H1 (cell line): ENCODE results near the gene GALNT9. TPM values are rescaled to one million over a fixed set of nuclear protein-coding genes. Genes with fewer than 3 reads are reported as not detected.

Source experiments
- CTCF ChIA-PET: fragments of 300-600 bp; sonication (Branson Sonifier 250); formaldehyde crosslinking; loops from one replicate; lab custom pipeline; 2021; ENCODE audit not compliant: partially characterized antibody; lab: Charles Lee
- POLR2A ChIA-PET: fragments of 300-600 bp; sonication (Branson Sonifier 250); formaldehyde crosslinking; loops from one replicate; lab custom pipeline; 2021; ENCODE audit warnings: inconsistent platforms; ENCODE audit not compliant: partially characterized antibody; lab: Charles Lee
- DNase-seq, 2 experiments: peaks; one replicate each; pipeline versions ENCODE4 v3.0.0 to v3.0.0-alpha.2; 2010 to 2022; ENCODE audit warnings: low spot score in 2 of 2, low read depth in 1 of 2, mixed read lengths in 1 of 2
- FAIRE-seq: peaks from 2 replicates; lab custom pipeline; 2011; peaks lifted over from hg19 to GRCh38; lab: Jason Lieb, UNC
- H2AFZ ChIP-seq: 2 replicates; pipeline ENCODE4 v1.8.1; 2012; ENCODE audit warnings: low read length, inconsistent platforms
- H2AK5ac ChIP-seq: 2 replicates; pipeline ENCODE4 v1.6.1; 2013; ENCODE audit warnings: low read depth, low read length
- H2BK120ac ChIP-seq: replicated peaks from 2 replicates; pipeline ENCODE3; 2013; ENCODE audit warnings: low read depth, low read length, inconsistent platforms
- H2BK12ac ChIP-seq: 2 replicates; pipeline ENCODE4 v1.6.1; 2013; ENCODE audit warnings: low read depth, low read length
- H2BK15ac ChIP-seq: 2 replicates; pipeline ENCODE4 v1.6.1; 2013; ENCODE audit warnings: low read length
- H2BK20ac ChIP-seq: 2 replicates; pipeline ENCODE4 v1.6.1; 2013; ENCODE audit warnings: low read length
- H2BK5ac ChIP-seq: 2 replicates; pipeline ENCODE4 v1.6.1; 2013; ENCODE audit warnings: low read depth, low read length
- H3K14ac ChIP-seq: 2 replicates; pipeline ENCODE4 v1.6.1; 2013; ENCODE audit warnings: inconsistent platforms; ENCODE audit not compliant: insufficient read length
- H3K18ac ChIP-seq: 2 replicates; pipeline ENCODE4 v1.6.1; 2013; ENCODE audit warnings: low read length; ENCODE audit errors: extremely low read depth
- H3K23ac ChIP-seq: 2 replicates; pipeline ENCODE4 v1.6.1; 2013; ENCODE audit warnings: inconsistent platforms; ENCODE audit not compliant: insufficient read length
- H3K23me2 ChIP-seq: 2 replicates; pipeline ENCODE4 v1.6.1; 2013; ENCODE audit warnings: low read depth, low read length
- H3K27ac ChIP-seq: 2 replicates; pipeline ENCODE4 v1.6.1; 2011; ENCODE audit warnings: low read depth, low read length, inconsistent platforms
- H3K27me3 ChIP-seq, 4 experiments: replicated peaks in 1 of 4; 1 replicate in 1 of 4; 2 replicates in 3 of 4; pipeline versions ENCODE4 v1.6.1 to v1.8.1; 2011 to 2013; ENCODE audit warnings: low read length in 3 of 4, mild to moderate bottlenecking in 3 of 4, inconsistent platforms in 2 of 4, mixed read lengths in 2 of 4, moderate library complexity in 1 of 4; ENCODE audit not compliant: control insufficient read depth in 3 of 4, insufficient read depth in 3 of 4; ENCODE audit errors: extremely low read depth in 1 of 4
- H3K36me3 ChIP-seq, 4 experiments: 2 replicates each; pipeline versions ENCODE4 v1.6.1 to v1.8.1; 2011 to 2013; ENCODE audit warnings: mild to moderate bottlenecking in 4 of 4, low read length in 3 of 4, moderate library complexity in 2 of 4, control low read depth in 1 of 4, inconsistent platforms in 1 of 4; ENCODE audit not compliant: insufficient read depth in 4 of 4, control insufficient read depth in 2 of 4
- H3K4ac ChIP-seq: replicated peaks from 2 replicates; pipeline ENCODE3; 2013; ENCODE audit warnings: low read length, low read depth, mixed read lengths, inconsistent platforms; ENCODE audit not compliant: insufficient read length
- H3K4me1 ChIP-seq, 4 experiments: replicated peaks in 1 of 4; 1 replicate in 1 of 4; 2 replicates in 3 of 4; pipeline versions ENCODE4 v1.6.1 to v1.8.1; 2011 to 2013; ENCODE audit warnings: low read length in 3 of 4, inconsistent platforms in 2 of 4, mixed read lengths in 1 of 4; ENCODE audit not compliant: insufficient read depth in 4 of 4, control insufficient read depth in 3 of 4
- H3K4me2 ChIP-seq, 2 experiments: 2 replicates each; pipeline versions ENCODE4 v1.6.1 to v1.8.1; 2011 to 2013; ENCODE audit warnings: low read depth in 2 of 2, low read length in 2 of 2, control low read depth in 1 of 2, inconsistent platforms in 1 of 2, mild to moderate bottlenecking in 1 of 2; ENCODE audit not compliant: insufficient read depth in 1 of 2
- H3K4me3 ChIP-seq, 4 experiments: fragments of 200-600, 300-600 bp in 1 of 4; sonication (generic), shearing (Covaris generic), sonication (Bioruptor Twin) in 1 of 4; 2 replicates each; pipeline versions ENCODE4 v1.5.1 to v1.8.1; 2011 to 2016; ENCODE audit warnings: low read length in 4 of 4, low read depth in 3 of 4, control low read depth in 2 of 4, inconsistent platforms in 2 of 4, mild to moderate bottlenecking in 2 of 4, mixed read lengths in 1 of 4, moderate library complexity in 1 of 4; ENCODE audit not compliant: insufficient read depth in 2 of 4; ENCODE audit errors: extremely low read depth in 1 of 4
- H3K56ac ChIP-seq: replicated peaks from 2 replicates; pipeline ENCODE3; 2013; ENCODE audit warnings: low read depth, mild to moderate bottlenecking, mixed read lengths, low read length, inconsistent platforms; ENCODE audit not compliant: insufficient read length
- H3K79me1 ChIP-seq: 2 replicates; pipeline ENCODE4 v1.6.1; 2013; ENCODE audit warnings: low read depth, low read length, control low read depth
- H3K79me2 ChIP-seq, 2 experiments: 2 replicates each; pipeline versions ENCODE4 v1.6.1 to v1.8.1; 2012 to 2013; ENCODE audit warnings: low read length in 2 of 2, mild to moderate bottlenecking in 2 of 2, inconsistent platforms in 1 of 2; ENCODE audit not compliant: insufficient read depth in 2 of 2, control insufficient read depth in 1 of 2
- H3K9ac ChIP-seq, 4 experiments: replicated peaks in 1 of 4; 1 replicate in 1 of 4; 2 replicates in 3 of 4; pipeline versions ENCODE4 v1.6.1 to v1.8.1; 2011 to 2013; ENCODE audit warnings: low read depth in 3 of 4, low read length in 3 of 4, control low read depth in 2 of 4, mild to moderate bottlenecking in 2 of 4, moderate library complexity in 2 of 4, inconsistent platforms in 1 of 4; ENCODE audit errors: extremely low read depth in 1 of 4
- H3K9me3 ChIP-seq, 2 experiments: 2 replicates each; pipeline versions ENCODE4 v1.6.1 to v1.8.1; 2012 to 2013; ENCODE audit warnings: mild to moderate bottlenecking in 2 of 2, moderate library complexity in 2 of 2, control low read depth in 1 of 2, inconsistent platforms in 1 of 2, low read depth in 1 of 2, low read length in 1 of 2, mixed read lengths in 1 of 2; ENCODE audit not compliant: insufficient read depth in 2 of 2
- H4K20me1 ChIP-seq, 2 experiments: replicated peaks in 1 of 2; 2 replicates each; pipeline versions ENCODE3 to v1.8.1; 2011 to 2013; ENCODE audit warnings: inconsistent platforms in 2 of 2, low read length in 2 of 2, mild to moderate bottlenecking in 1 of 2; ENCODE audit not compliant: insufficient read depth in 2 of 2, control insufficient read depth in 1 of 2
- H4K5ac ChIP-seq: 2 replicates; pipeline ENCODE4 v1.6.1; 2013; ENCODE audit warnings: low read length, low read depth, mixed read lengths, inconsistent platforms; ENCODE audit not compliant: insufficient read length
- H4K8ac ChIP-seq: 2 replicates; pipeline ENCODE4 v1.8.0; 2013; ENCODE audit warnings: mild to moderate bottlenecking, moderate library complexity, low read length, inconsistent platforms; ENCODE audit not compliant: insufficient read depth; ENCODE audit errors: extremely low read depth
- H4K91ac ChIP-seq: replicated peaks from 2 replicates; pipeline ENCODE3; 2013; ENCODE audit warnings: low read length, mixed read lengths, inconsistent platforms; ENCODE audit not compliant: insufficient read length
- HDAC6 ChIP-seq: IDR thresholded peaks from one replicate; pipeline ENCODE4 v1.7.1; 2012; ENCODE audit warnings: low read depth, mild to moderate bottlenecking, inconsistent platforms, low read length, moderate library complexity
- JUN ChIP-seq: IDR thresholded peaks from 2 replicates; pipeline ENCODE4 v1.6.1; 2011; ENCODE audit warnings: low read depth, mild to moderate bottlenecking, improper control_type of control experiment, low read length
- ZNF274 ChIP-seq: IDR thresholded peaks from 2 replicates; pipeline ENCODE4 v1.7.0; 2012; ENCODE audit warnings: low read length, borderline replicate concordance; ENCODE audit errors: extremely low read depth
- WGBS, 2 experiments: shearing (Covaris generic) in 1 of 2; methylation state at CpG; one replicate each; pipeline versions ENCODE4 v1.1.6 to v1.1.7; 2013 to 2015; ENCODE audit warnings: low lambda C conversion rate in 2 of 2, mixed read lengths in 2 of 2, inconsistent platforms in 1 of 2, low coverage in 1 of 2, missing lambda C conversion rate in 1 of 2; ENCODE audit not compliant: insufficient replicate concordance in 2 of 2, insufficient coverage in 1 of 2, insufficient read length in 1 of 2; ENCODE audit errors: extremely low coverage in 1 of 2, missing lambda C conversion rate in 1 of 2; 5-methylcytosine and 5-hydroxymethylcytosine counted together
- polyA plus RNA-seq, 7 experiments: library from polyadenylated mRNA; depleted of rRNA in 3 of 7; stranded (reverse) in 5 of 7; unstranded in 2 of 7; fragments of >200 nt in 5 of 7; fragments of 200-250 nt in 2 of 7; gene quantifications; 1 replicate in 5 of 7; 2 replicates in 1 of 7; 4 replicates in 1 of 7; pipeline versions ENCODE4 v1.2.1 to v1.2.3, GENCODE V29; 2011 to 2013; ENCODE audit warnings: missing spikeins in 2 of 7, mixed read lengths in 2 of 7
- total RNA-seq: library from RNA; stranded (reverse); fragmentation: NEBNext Ultra II Directional; extraction: Animal tissue kit (Norgen Biotek cat#: 25700); gene quantifications from 2 replicates; pipeline ENCODE4 v1.2.1, GENCODE V29; 2021

Gene GALNT9
- total and polyA plus RNA-seq, 2 of the 8 experiments (the other 6 are each of a cell fraction or from before 2014, with no cell fraction given) = 2.0 to 3.6 TPM

- whole genome bisulfite sequencing, 2 experiments = 96% methylated on average over 6 of the region's 6 CpGs; no CpG with 5 or more reads in 1 of the 2 experiments
- Histone ChIP-seq H3K36me3 (no peaks in the 10 kb centered on the region), H4K91ac (no peak overlapping the region), H2BK12ac (no peak overlapping the region), H3K9ac (no peak overlapping the region), H3K23ac (no peak overlapping the region), H2BK15ac (no peak overlapping the region), H2BK5ac (no peak overlapping the region), H3K56ac (no peak overlapping the region), H4K8ac (no peak overlapping the region), H4K5ac (no peak overlapping the region), H4K20me1 (peaks cover 0 to 11% of the 10 kb centered on the region in 2 experiments), H3K4me2 (no peak overlapping the region), H3K23me2 (peaks cover 15% of the 10 kb centered on the region; the same call in 1 of the 2 replicates), H3K27ac (no peak overlapping the region), H2BK20ac (no peak overlapping the region), H3K79me1 (no peaks in the 10 kb centered on the region), H3K14ac (no peak overlapping the region), H3K4me1 (no peaks in the 10 kb centered on the region; a peak in 1 of 7 replicates), H2BK120ac (no peak overlapping the region), H3K18ac (no peak overlapping the region), H3K9me3 (no peaks in the 10 kb centered on the region), H3K79me2 (no peaks in the 10 kb centered on the region), H3K27me3 (peaks cover 0 to 10% (median 5%) of the 10 kb centered on the region in 4 experiments; a peak in 4 of 7 replicates), H2AFZ (no peak overlapping the region), H3K4me3 (no peak overlapping the region), H3K4ac (no peak overlapping the region), H2AK5ac (no peak overlapping the region)
- no peak for FAIRE-seq
- ChIA-PET CTCF (no interaction called here), POLR2A (no interaction called here)
- DNase-seq = no peak
- TF ChIP-seq JUN = no peak
- no peak for TF ChIP-seq HDAC6
- TF ChIP-seq ZNF274 = no peak
These were observed 163.8 kb downstream of the GALNT9 start for GRCh38 chr12:132165584-132165983.
